ENCODE data around the gene TLR8. TPM values are rescaled to one million over a fixed set of nuclear protein-coding genes. Genes with fewer than 3 reads are reported as not detected.

The TLR8 gene
- total and polyA plus RNA-seq, 10 of the 15 experiments (the other 5 are each of a cell fraction or from before 2014, with no cell fraction given) = 0.04 TPM; not detected in 9

GRCh38 chrX:12891915-12892506, 14.4 kb upstream of the TLR8 start (continued):
- TF ChIP-seq EGR1 (IDR thresholded peaks at IDR 0.05; ENCODE audit: borderline replicate concordance in 1 of 2, low read depth in 2 of 2, low read length in 2 of 2) (0 out of 3 replicates have a peak, but pooled peaks of 1 of the 2 experiments have one; percentile 2), PAX8 (IDR thresholded peaks at IDR 0.05) (no peak), HDGF (IDR thresholded peaks at IDR 0.05) (no peak), BCL11A (IDR thresholded peaks at IDR 0.05; ENCODE audit: low read depth, low read length) (0 out of 2 replicates have a peak, but pooled peaks have one; percentile 30), STAT3 (IDR thresholded peaks at IDR 0.05; ENCODE audit: low read depth, low read length) (no peak), ZNF24 (IDR thresholded peaks at IDR 0.05) (peak; percentile 52; the same call in 1 of the 2 replicates)

GRCh38 chrX:12892716-12893115, 13.7 kb upstream of the TLR8 start:
- Histone ChIP-seq H3K9ac (ENCODE audit: control insufficient read depth, insufficient read depth, low read length) (peak overlapping the region; percentile 13; the same call in 1 of the 2 replicates), H3K9me3 (replicated peaks; ENCODE audit: control insufficient read depth, insufficient read depth, low read length) (peaks cover 8% of the 10 kb centered on the region), H3K36me3 (ENCODE audit: control insufficient read depth in 2 of 2, insufficient read depth in 2 of 2, low read length in 1 of 2) (peaks cover 1 to 11% of the 10 kb centered on the region in 2 experiments; a peak in 3 of 4 replicates), H3K27me3 (replicated peaks in 1 of 2; ENCODE audit: control insufficient read depth in 2 of 2, insufficient read depth in 2 of 2, low read length in 1 of 2) (no peaks in the 10 kb centered on the region), H3K4me1 (ENCODE audit: control insufficient read depth, insufficient read depth, low read length) (peaks cover 59% of the 10 kb centered on the region), H4K20me1 (ENCODE audit: control insufficient read depth, insufficient read depth) (no peaks in the 10 kb centered on the region), H3K4me3 (no peak overlapping the region), H3K4me2 (ENCODE audit: control insufficient read depth, insufficient read depth) (peak overlapping the region; percentile 56; the same call in 1 of the 2 replicates), H3K27ac (ENCODE audit: control insufficient read depth, insufficient read depth) (peak overlapping the region; percentile 95), H3K79me2 (ENCODE audit: control insufficient read depth, insufficient read depth, low read length) (no peaks in the 10 kb centered on the region; the same call in 1 of the 2 replicates), H2AFZ (ENCODE audit: control insufficient read depth, low read depth, low read length) (no peak overlapping the region; the same call in 1 of the 2 replicates)
- in situ Hi-C loops (cut with MboI) = loop anchor here (5.0 to 25.0 kb wide), 2 partner anchors 70 to 1995 kb away; no protein-coding TSS in a partner anchor
- ChIA-PET RAD21 (ENCODE audit: unreplicated experiment) (interaction anchor here (0.5 to 13.6 kb wide), 3 partner anchors 25 to 79 kb away, joined by 4 to 277 read pairs (median 47); partner anchors contain the start of gene TLR7), SMC1A (ENCODE audit: uncharacterized antibody, unreplicated experiment) (interaction anchor here (0.9 to 15.5 kb wide), 13 partner anchors 24 to 194 kb away, joined by 3 to 349 read pairs (median 4); partner anchors contain the start of gene TLR7), POLR2A (interaction anchor here (0.6 to 1.6 kb wide), 2 partner anchors 49 to 98 kb away, joined by 3 read pairs; no protein-coding TSS in a partner anchor), CTCF (interaction anchor here (1.2 to 16.0 kb wide), 10 partner anchors 10 to 99 kb away, joined by 3 to 431 read pairs (median 7); no protein-coding TSS in a partner anchor)
- intact Hi-C loops (cut with micrococcal nuclease; ENCODE audit: unreplicated experiment) = loop anchor here (1.0 to 5.0 kb wide), 3 partner anchors 23 to 200 kb away; no protein-coding TSS in a partner anchor
- peak; percentile 4; the same call in 1 of the 3 replicates for ATAC-seq
- 23% methylated on average over 2 of the region's 2 CpGs for WGBS (ENCODE audit: insufficient coverage, insufficient replicate concordance, low lambda C conversion rate, missing lambda C conversion rate)
- no peak for FAIRE-seq
- no peak for TF ChIP-seq SREBF1 (IDR thresholded peaks at IDR 0.05; ENCODE audit: low read length)
- TF ChIP-seq RCOR1 (conservative IDR thresholded peaks at IDR 0.05; ENCODE audit: low read depth, low read length) = no peak
- TF ChIP-seq YY1 (IDR thresholded peaks at IDR 0.05; ENCODE audit: low read depth, low read length) = 0 out of 2 replicates have a peak, but pooled peaks have one; percentile 36
- no TSS peak for BruUV-seq (replicated peaks)
- no peak for DNase-seq (ENCODE audit: low read depth, low spot score)
